Erythroblast (primary cell): ENCODE results near the gene PACS2.
"Not testable (repeated sequence)": the region's sequence is repeated elsewhere in the genome, so short reads cannot be mapped to it uniquely, and the experiment has no call there.

Experiments
- DNase-seq, 2 experiments: peaks; one replicate each; lab custom pipeline; 2025; lab: John Stamatoyannopoulos, UW
- GATA1 ChIP-seq: IDR thresholded peaks from 2 replicates; pipeline ENCODE4 v1.6.1; 2011; ENCODE audit warnings: low read depth, mild to moderate bottlenecking, control low read depth, low read length, moderate library complexity
- POLR2A ChIP-seq: IDR thresholded peaks from 2 replicates; pipeline ENCODE4 v1.6.1; 2011; ENCODE audit warnings: mild to moderate bottlenecking, low read length

PACS2 gene

GRCh38 chr14:105349992-105350391 lies 35.4 kb downstream of the PACS2 start:
- TF ChIP-seq GATA1 (no peak), POLR2A (no peak)

GRCh38 chr14:105350450-105351244 lies 36.1 kb downstream of the PACS2 start:
- TF ChIP-seq POLR2A (no peak), GATA1 (no peak)
- no peak for DNase-seq

More at GRCh38 chr14:105349992-105350391, 35.4 kb downstream of the PACS2 start:
- DNase-seq = no peak

GRCh38 chr14:105351410-105351809 lies 36.9 kb downstream of the PACS2 start:
- TF ChIP-seq POLR2A = no peak
- TF ChIP-seq GATA1 = no peak
- DNase-seq = no peak

- TF ChIP-seq GATA1 (no peak), POLR2A (no peak)
Observed at GRCh38 chr14:105351920-105352851, 37.6 kb downstream of the PACS2 start.

GRCh38 chr14:105353136-105353535 lies 38.6 kb downstream of the PACS2 start:
- no peak for DNase-seq
- TF ChIP-seq GATA1 = no peak
- TF ChIP-seq POLR2A = no peak

More at GRCh38 chr14:105351920-105352851, 37.6 kb downstream of the PACS2 start:
- peak; percentile 87 to 93 for DNase-seq

GRCh38 chr14:105354541-105354940 lies 40.0 kb downstream of the PACS2 start:
- no peak for DNase-seq
- no peak for TF ChIP-seq GATA1
- TF ChIP-seq POLR2A = no peak

GRCh38 chr14:105355049-105355575 lies 40.6 kb downstream of the PACS2 start:
- no peak for TF ChIP-seq POLR2A
- no peak for TF ChIP-seq GATA1
- DNase-seq = no peak

GRCh38 chr14:105355850-105356604 lies 41.5 kb downstream of the PACS2 start:
- TF ChIP-seq POLR2A (no peak), GATA1 (no peak)
- DNase-seq = no peak

GRCh38 chr14:105356927-105357326 lies 42.4 kb downstream of the PACS2 start:
- no peak for DNase-seq
- no peak for TF ChIP-seq POLR2A
- TF ChIP-seq GATA1 = no peak

GRCh38 chr14:105357626-105358025 lies 43.1 kb downstream of the PACS2 start:
- DNase-seq = no peak
- TF ChIP-seq POLR2A = no peak
- TF ChIP-seq GATA1 = no peak

GRCh38 chr14:105358140-105358846 lies 43.7 kb downstream of the PACS2 start:
- TF ChIP-seq POLR2A (no peak), GATA1 (no peak)
- no peak for DNase-seq

- TF ChIP-seq POLR2A = no peak
- DNase-seq = no peak
Observed at GRCh38 chr14:105358943-105359342, 44.4 kb downstream of the PACS2 start.

- DNase-seq = not testable (repeated sequence)
Observed at GRCh38 chr14:105361412-105361811, 46.9 kb downstream of the PACS2 start.
